Keratinocyte (primary cell): Measurements from ENCODE around the gene ADIG.

ENCODE experiments used
- CTCF ChIP-seq, 3 experiments: IDR thresholded peaks in 1 of 3; conservative IDR thresholded peaks in 1 of 3; optimal IDR thresholded peaks in 1 of 3; 2 replicates in 2 of 3; 3 replicates in 1 of 3; pipeline versions ENCODE3 to v1.5.1; 2011; ENCODE audit warnings: low read length in 3 of 3, mild to moderate bottlenecking in 3 of 3, moderate library complexity in 2 of 3, control low read depth in 1 of 3, inconsistent platforms in 1 of 3; ENCODE audit not compliant: insufficient read depth in 2 of 3; ENCODE audit errors: extremely low read depth in 1 of 3
- EZH2 ChIP-seq: IDR thresholded peaks from one replicate; pipeline ENCODE4 v1.6.1; 2012; ENCODE audit warnings: inconsistent platforms, mild to moderate bottlenecking, low read length, moderate library complexity

- TF ChIP-seq CTCF (optimal IDR thresholded peaks at IDR 0.05 in 1 of 3, IDR thresholded peaks at IDR 0.05 in 1 of 3, conservative IDR thresholded peaks at IDR 0.05 in 1 of 3; ENCODE audit: extremely low read depth in 1 of 3, insufficient read depth in 2 of 3, low read length in 3 of 3), result no peak
- TF ChIP-seq EZH2, result no peak
Observed at GRCh38 chr20:38559764-38560163, 21.2 kb upstream of the ADIG start.
